Measurements from ENCODE around the gene NEK1.

- TF ChIP-seq CTCF (IDR thresholded peaks at IDR 0.05) (no peak), EP300 (IDR thresholded peaks at IDR 0.05) (no peak)
Observed at GRCh38 chr4:169404960-169405359, 207.4 kb downstream of the NEK1 start.
